ENCODE measurements around the gene TTR. TPM values are rescaled to one million over a fixed set of nuclear protein-coding genes. Genes with fewer than 3 reads are reported as not detected.

Gene TTR
- total RNA-seq, 2 experiments from 2014 or later: not detected

DNA sequence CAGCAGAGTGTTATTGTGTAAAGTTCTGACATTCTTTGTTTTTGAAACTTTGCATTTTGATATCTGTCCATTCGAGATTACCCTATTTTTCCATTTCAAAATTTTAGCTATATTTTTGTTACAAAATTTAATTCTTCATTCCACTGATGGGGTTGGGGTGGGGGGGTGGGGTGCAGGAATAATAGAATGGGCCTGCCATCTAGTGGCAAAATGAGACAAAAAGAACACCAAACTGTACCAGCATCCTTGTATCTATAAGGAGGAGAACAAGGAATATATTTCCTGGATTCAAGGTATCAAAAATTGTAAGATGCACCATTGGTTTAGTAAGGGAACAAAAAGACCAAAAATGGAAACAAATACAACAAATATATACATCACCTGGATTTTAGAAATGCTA is 27.9 kb upstream of the TTR start:
- ATAC-seq: no peak
- CTCF ChIA-PET: interaction anchor here (1.1 to 1.5 kb wide), 4 partner anchors 11 to 159 kb away, joined by 3 to 11 read pairs (median 4); no protein-coding TSS in a partner anchor
- no peaks in the 10 kb centered on the region for H3K36me3 Mint-ChIP-seq (ENCODE audit: low read depth)
- H3K27me3 Mint-ChIP-seq: peaks cover 6% of the 10 kb centered on the region
- H3K9me3 Mint-ChIP-seq (ENCODE audit: low read depth): no peaks in the 10 kb centered on the region
- DNase-seq: no peak
- no peak overlapping the region for H3K27ac Mint-ChIP-seq
- no peak overlapping the region for H3K4me3 Mint-ChIP-seq
- no peaks in the 10 kb centered on the region for H3K4me1 Mint-ChIP-seq
- intact Hi-C loops (cut with DNase I, micrococcal nuclease): no loop called here
- POLR2A ChIA-PET: no interaction called here

DNA sequence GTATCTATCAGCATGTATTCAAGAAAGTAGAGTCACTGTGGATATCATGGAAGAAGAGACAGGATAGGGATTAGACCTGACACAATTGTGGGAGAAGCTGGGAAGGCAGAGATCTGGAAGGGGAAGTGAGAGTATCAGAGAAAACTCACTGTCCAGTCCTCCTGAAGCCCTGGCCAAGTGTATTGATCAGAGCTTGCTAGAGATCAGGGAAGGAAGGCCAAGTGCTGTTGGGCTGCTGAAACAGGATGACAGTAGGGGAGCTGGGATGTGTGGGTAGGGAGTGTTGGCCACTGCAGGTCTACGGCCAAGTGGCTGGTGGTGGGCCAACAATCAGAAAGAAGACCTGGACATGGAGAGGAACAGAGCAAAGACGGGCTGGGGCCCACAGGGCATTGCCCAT is 26.3 kb upstream of the TTR start:
- H3K9me3 Mint-ChIP-seq (ENCODE audit: low read depth): no peaks in the 10 kb centered on the region
- CTCF ChIA-PET: interaction anchor here (0.8 to 1.1 kb wide), 3 partner anchors 9 to 157 kb away, joined by 3 read pairs; no protein-coding TSS in a partner anchor
- DNase-seq: no peak
- no peak overlapping the region for H3K4me3 Mint-ChIP-seq
- intact Hi-C loops (cut with DNase I, micrococcal nuclease): no loop called here
- no peak for ATAC-seq
- H3K4me1 Mint-ChIP-seq: no peaks in the 10 kb centered on the region
- peaks cover 6% of the 10 kb centered on the region for H3K27me3 Mint-ChIP-seq
- no peak overlapping the region for H3K27ac Mint-ChIP-seq
- no peaks in the 10 kb centered on the region for H3K36me3 Mint-ChIP-seq (ENCODE audit: low read depth)
- POLR2A ChIA-PET: no interaction called here

DNA sequence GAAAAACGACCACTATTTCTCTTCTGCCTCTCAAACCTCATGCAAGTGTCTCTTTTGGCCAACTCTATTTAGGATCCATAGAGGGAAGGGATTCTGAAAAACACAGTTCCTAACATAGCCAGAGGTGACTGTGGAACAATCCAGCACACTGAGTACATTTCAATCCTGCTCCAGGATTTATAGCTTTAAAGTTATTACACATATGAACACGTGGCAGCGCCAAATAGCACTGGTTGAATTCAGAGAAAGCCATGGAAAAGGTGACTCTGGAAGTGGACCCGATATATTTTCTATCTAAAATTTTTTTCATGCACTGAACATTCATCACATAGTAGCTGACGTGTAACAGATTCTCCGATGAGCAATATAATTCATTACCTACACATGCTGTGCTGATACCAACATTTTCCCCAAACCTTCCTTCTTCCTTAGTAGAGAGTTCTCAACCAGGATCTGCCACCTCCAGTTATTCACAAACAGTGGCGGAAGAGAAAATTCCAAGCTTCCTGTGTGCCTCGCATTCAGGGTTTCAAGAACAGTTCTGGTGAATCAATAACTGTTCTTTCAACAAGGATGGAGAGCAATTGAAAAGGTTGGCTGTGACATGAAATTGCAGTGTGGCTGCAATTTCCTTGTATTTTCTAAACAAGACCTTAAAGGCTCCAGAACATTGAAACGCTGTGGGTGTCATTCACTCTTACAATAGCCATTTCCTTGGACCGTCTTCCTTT is 25.7 kb upstream of the TTR start:
- DNase-seq (no peak), ATAC-seq (no peak)
- H3K4me3 Mint-ChIP-seq: no peak overlapping the region
- ChIA-PET POLR2A (no interaction called here), CTCF (interaction anchor here (0.8 to 1.1 kb wide), 3 partner anchors 10 to 156 kb away, joined by 3 read pairs; no protein-coding TSS in a partner anchor)
- H3K9me3 Mint-ChIP-seq (ENCODE audit: low read depth): no peaks in the 10 kb centered on the region
- no peaks in the 10 kb centered on the region for H3K4me1 Mint-ChIP-seq
- intact Hi-C loops (cut with DNase I, micrococcal nuclease): no loop called here
- peaks cover 3% of the 10 kb centered on the region for H3K27me3 Mint-ChIP-seq
- H3K27ac Mint-ChIP-seq: no peak overlapping the region
- no peaks in the 10 kb centered on the region for H3K36me3 Mint-ChIP-seq (ENCODE audit: low read depth)

DNA sequence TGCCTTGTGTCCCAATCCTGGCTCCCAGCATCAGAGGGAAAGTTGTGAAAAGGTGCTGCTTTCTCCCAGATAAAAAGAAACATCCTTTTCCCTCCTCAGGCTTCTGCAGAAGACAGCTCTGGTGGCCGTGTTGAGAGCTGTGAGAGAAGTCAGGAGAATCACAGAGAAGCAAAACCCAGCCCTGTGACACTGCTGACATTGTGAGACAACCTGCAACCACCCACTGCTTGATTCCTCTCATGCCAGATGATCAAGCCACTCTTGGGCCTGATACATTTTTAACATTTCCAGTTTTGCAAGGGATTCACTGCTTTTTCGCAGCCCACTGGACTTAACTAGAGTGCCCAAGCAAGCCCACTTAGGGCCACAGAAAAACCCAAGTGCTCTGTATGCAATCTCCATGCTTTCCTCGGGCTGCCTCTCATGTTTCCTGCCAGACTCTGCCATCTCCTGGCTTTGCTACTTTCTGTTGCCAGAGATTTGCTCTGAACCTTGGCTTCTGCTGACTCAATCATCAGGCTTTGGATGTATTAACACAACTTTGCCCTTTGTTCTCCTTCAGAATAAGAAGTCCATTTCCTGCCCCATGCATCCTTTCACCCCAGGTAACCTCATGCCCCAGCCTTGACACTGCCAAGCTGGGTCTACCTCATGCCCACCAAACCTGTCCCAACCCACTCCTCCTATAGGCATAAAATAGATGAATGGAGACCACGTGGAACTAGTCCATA is 24.9 kb upstream of the TTR start:
- H3K4me1 Mint-ChIP-seq: no peaks in the 10 kb centered on the region
- H3K36me3 Mint-ChIP-seq (ENCODE audit: low read depth): no peaks in the 10 kb centered on the region
- no peak overlapping the region for H3K27ac Mint-ChIP-seq
- CTCF ChIA-PET: interaction anchor here (1.1 kb wide), 1 partner anchor 156 kb away, joined by 3 read pairs; no protein-coding TSS in a partner anchor
- DNase-seq: no peak
- POLR2A ChIA-PET: no interaction called here
- H3K27me3 Mint-ChIP-seq: peaks cover 2% of the 10 kb centered on the region
- no peak for ATAC-seq
- no peak overlapping the region for H3K4me3 Mint-ChIP-seq
- no peaks in the 10 kb centered on the region for H3K9me3 Mint-ChIP-seq (ENCODE audit: low read depth)
- intact Hi-C loops (cut with DNase I, micrococcal nuclease): no loop called here

DNA sequence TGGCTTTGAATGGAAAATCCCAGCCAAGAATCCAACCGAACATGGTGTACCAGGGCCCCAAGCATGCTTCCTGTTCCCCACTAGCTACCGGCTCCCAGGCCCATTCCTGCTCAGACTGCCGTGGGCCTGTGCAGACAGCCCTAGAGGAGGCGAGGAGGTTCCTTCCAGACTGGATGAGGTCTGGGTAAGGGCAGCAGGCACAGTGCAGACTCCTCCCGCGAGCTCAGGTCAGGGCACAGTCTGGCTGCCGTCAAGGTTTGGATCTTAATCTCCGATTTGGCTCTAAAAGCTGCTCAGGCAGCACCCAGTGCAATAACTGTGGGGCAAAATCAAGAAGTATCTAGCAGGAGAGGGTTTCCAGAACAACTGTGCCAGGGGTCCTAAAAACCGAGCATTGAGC is 19.3 kb upstream of the TTR start:
- DNase-seq: no peak
- no peak overlapping the region for H3K27ac Mint-ChIP-seq
- ChIA-PET CTCF (interaction anchor here (0.6 to 1.5 kb wide), 2 partner anchors 117 to 150 kb away, joined by 3 to 4 read pairs; no protein-coding TSS in a partner anchor), POLR2A (no interaction called here)
- ATAC-seq: no peak
- H3K9me3 Mint-ChIP-seq (ENCODE audit: low read depth): no peaks in the 10 kb centered on the region
- intact Hi-C loops (cut with DNase I, micrococcal nuclease): no loop called here
- no peaks in the 10 kb centered on the region for H3K4me1 Mint-ChIP-seq
- H3K36me3 Mint-ChIP-seq (ENCODE audit: low read depth): no peaks in the 10 kb centered on the region
- no peak overlapping the region for H3K4me3 Mint-ChIP-seq
- no peaks in the 10 kb centered on the region for H3K27me3 Mint-ChIP-seq

DNA sequence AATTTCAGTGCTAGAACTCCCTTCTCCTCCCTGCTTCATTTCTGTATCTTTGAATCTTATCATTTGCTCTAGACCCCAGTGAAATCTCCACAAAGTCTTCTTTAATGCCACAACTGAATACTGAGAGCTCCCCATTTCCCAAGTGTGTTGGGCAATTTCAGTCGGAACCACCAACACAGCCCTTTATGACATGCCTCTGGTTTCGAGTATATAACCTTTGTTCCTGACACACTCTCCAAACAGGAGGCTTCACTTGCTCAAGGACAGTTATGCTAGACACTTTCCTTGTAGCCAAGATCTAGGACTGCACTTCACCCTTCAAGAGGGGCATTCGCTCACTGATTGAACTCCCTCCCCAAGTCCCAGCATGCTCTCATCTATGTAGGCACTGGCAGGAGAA is 18.6 kb upstream of the TTR start:
- intact Hi-C loops (cut with DNase I, micrococcal nuclease): no loop called here
- H3K4me1 Mint-ChIP-seq: no peaks in the 10 kb centered on the region
- H3K4me3 Mint-ChIP-seq: no peak overlapping the region
- ATAC-seq: no peak
- H3K36me3 Mint-ChIP-seq (ENCODE audit: low read depth): no peaks in the 10 kb centered on the region
- no peak for DNase-seq
- H3K27me3 Mint-ChIP-seq: no peaks in the 10 kb centered on the region
- ChIA-PET POLR2A (no interaction called here), CTCF (interaction anchor here (0.8 to 1.5 kb wide), 2 partner anchors 32 to 150 kb away, joined by 4 read pairs; no protein-coding TSS in a partner anchor)
- no peaks in the 10 kb centered on the region for H3K9me3 Mint-ChIP-seq (ENCODE audit: low read depth)
- no peak overlapping the region for H3K27ac Mint-ChIP-seq

DNA sequence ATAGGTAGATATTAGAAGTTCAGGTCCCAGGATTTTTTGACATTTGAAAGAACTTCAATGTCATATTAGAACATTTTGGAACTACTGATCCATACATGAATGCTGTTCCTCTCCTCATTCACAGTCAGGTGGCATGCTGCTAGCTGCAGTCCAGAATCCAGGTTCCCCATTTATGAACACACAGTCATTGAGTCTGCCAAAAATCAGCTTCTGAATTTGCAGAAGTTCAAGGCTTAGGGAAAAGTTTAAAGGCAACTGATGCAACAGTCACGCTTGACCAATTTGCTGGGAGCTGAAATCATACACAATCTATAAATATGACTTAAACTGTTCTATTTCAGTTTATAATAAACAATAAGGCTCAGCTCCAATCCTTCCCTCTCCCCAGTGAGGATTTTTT is 17.3 kb upstream of the TTR start:
- ChIA-PET CTCF (interaction anchor here (0.6 kb wide), 1 partner anchor 74 kb away, joined by 5 read pairs; no protein-coding TSS in a partner anchor), POLR2A (no interaction called here)
- H3K27me3 Mint-ChIP-seq: no peaks in the 10 kb centered on the region
- H3K4me1 Mint-ChIP-seq: no peaks in the 10 kb centered on the region
- H3K4me3 Mint-ChIP-seq: no peak overlapping the region
- intact Hi-C loops (cut with DNase I, micrococcal nuclease): no loop called here
- no peak for ATAC-seq
- no peak overlapping the region for H3K27ac Mint-ChIP-seq
- H3K9me3 Mint-ChIP-seq (ENCODE audit: low read depth): no peaks in the 10 kb centered on the region
- H3K36me3 Mint-ChIP-seq (ENCODE audit: low read depth): no peaks in the 10 kb centered on the region
- DNase-seq: no peak

DNA sequence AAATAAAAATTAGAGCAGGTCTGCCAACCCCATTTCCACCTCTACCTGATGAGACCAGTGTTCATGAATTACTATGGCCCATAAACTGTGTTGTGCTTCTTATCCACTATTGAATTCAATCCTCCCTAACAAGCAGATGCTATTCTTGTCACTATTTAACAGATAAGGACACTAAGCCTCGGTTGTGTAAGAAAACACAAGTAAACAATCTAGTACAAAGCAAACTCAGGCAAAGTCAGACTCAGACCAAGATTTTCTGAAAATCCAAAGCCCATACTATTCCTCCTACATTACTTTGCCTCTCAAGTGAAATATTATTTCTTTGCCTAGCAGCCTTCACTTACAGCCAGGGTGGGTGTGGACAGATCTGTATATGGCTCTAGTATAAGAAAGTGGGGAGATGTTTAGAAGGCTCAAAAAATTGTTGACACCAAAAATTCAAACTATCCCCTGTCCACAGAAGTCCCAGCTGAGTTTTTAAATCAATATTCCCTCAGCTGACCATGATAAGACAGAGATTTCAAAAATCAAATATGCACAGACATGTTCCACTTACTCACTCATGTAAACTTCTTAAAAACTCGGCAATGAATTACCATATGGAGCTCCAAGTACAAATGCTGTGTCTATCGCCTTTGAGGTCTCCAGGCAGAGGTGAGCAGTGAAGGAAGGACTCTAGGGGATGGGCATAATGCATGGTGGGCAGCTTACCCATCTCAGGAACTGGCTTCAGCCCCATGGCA is 16.0 kb upstream of the TTR start:
- Mint-ChIP-seq H3K27me3 (no peaks in the 10 kb centered on the region), H3K9me3 (ENCODE audit: low read depth) (no peaks in the 10 kb centered on the region), H3K27ac (no peak overlapping the region), H3K4me3 (no peak overlapping the region), H3K4me1 (no peaks in the 10 kb centered on the region), H3K36me3 (ENCODE audit: low read depth) (no peaks in the 10 kb centered on the region)
- DNase-seq (no peak), ATAC-seq (no peak)
- intact Hi-C loops (cut with DNase I, micrococcal nuclease): no loop called here
- ChIA-PET CTCF (interaction anchor here (1.1 kb wide), 1 partner anchor 19 kb away, joined by 3 read pairs; no protein-coding TSS in a partner anchor), POLR2A (no interaction called here)

DNA sequence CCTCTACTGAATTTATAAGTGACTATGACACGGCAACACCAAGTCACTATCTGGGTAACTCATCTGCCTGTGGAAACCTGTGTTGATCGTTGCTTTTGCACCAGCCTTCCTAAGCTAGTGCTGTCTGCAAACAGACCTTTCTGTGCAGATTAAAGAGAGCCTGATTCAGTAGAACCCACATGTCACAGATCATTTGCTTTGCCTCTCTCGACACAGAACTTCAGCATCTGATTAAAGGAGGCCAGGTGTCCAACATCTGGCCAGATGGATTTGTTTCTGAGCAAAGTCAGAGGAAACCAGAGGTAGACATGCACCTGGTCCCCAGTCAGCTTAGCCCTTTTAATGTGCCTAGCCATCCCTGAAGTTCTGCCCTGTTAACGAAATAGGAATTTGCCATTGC is 15.0 kb upstream of the TTR start:
- no peaks in the 10 kb centered on the region for H3K27me3 Mint-ChIP-seq

DNA sequence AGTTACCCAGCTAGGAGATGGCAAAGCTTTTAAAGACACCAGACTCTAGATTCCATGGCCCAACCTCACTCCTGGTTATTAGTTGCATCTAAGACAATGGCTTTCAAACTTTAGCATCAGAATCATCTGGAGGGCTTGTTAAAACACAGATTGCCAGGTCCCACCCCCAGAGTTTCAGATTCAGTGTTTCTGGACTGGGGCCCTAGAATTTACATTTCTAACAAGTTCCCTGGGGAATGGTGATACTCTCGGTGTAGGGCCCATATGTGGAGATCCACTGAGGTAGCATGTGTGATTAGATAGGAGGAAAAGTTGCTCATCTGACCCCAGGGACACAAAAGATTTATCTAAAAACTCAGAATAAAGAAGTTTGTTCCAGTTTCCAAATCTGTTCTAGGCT is 14.5 kb upstream of the TTR start:
- ATAC-seq (no peak), DNase-seq (no peak)
- intact Hi-C loops (cut with DNase I, micrococcal nuclease): no loop called here
- H3K27ac Mint-ChIP-seq: no peak overlapping the region
- no peaks in the 10 kb centered on the region for H3K9me3 Mint-ChIP-seq (ENCODE audit: low read depth)
- no peak overlapping the region for H3K4me3 Mint-ChIP-seq
- POLR2A ChIA-PET: no interaction called here
- H3K36me3 Mint-ChIP-seq (ENCODE audit: low read depth): no peaks in the 10 kb centered on the region
- no peaks in the 10 kb centered on the region for H3K4me1 Mint-ChIP-seq
- CTCF ChIA-PET: no interaction called here
- no peaks in the 10 kb centered on the region for H3K27me3 Mint-ChIP-seq

More for the DNA sequence above, 15.0 kb upstream of the TTR start:
- DNase-seq (no peak), ATAC-seq (no peak)
- CTCF ChIA-PET: interaction anchor here (1.1 kb wide), 1 partner anchor 20 kb away, joined by 3 read pairs; no protein-coding TSS in a partner anchor
- Mint-ChIP-seq H3K27ac (no peak overlapping the region), H3K36me3 (ENCODE audit: low read depth) (no peaks in the 10 kb centered on the region), H3K4me1 (no peaks in the 10 kb centered on the region), H3K9me3 (ENCODE audit: low read depth) (no peaks in the 10 kb centered on the region), H3K4me3 (no peak overlapping the region)
- intact Hi-C loops (cut with DNase I, micrococcal nuclease): no loop called here
- POLR2A ChIA-PET: no interaction called here

DNA sequence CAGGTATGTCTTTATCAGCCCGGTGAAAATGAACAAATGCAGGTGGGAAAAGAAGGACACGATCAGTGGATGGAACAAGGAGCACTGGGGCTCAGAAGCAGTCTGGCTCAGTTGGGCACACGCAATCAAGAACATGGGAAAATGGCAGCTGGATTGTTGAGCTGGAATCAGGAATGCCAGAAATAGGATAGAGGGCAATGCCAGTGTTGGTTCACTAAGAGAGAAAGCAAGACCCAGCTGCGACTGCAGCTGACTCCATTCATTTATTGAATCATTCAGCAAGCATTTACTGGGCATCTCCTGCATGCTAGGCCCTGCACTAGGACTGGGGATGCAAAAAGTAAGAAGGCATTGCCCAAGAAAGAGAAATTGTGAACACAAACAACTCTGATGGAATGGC is 13.6 kb upstream of the TTR start:
- no peaks in the 10 kb centered on the region for H3K4me1 Mint-ChIP-seq
- DNase-seq: no peak
- H3K27ac Mint-ChIP-seq: no peak overlapping the region
- ChIA-PET POLR2A (no interaction called here), CTCF (interaction anchor here (1.2 to 1.3 kb wide), 2 partner anchors 22 to 145 kb away, joined by 3 to 4 read pairs; no protein-coding TSS in a partner anchor)
- H3K27me3 Mint-ChIP-seq: no peaks in the 10 kb centered on the region
- intact Hi-C loops (cut with DNase I, micrococcal nuclease): no loop called here
- no peaks in the 10 kb centered on the region for H3K9me3 Mint-ChIP-seq (ENCODE audit: low read depth)
- no peak for ATAC-seq
- H3K36me3 Mint-ChIP-seq (ENCODE audit: low read depth): no peaks in the 10 kb centered on the region
- H3K4me3 Mint-ChIP-seq: no peak overlapping the region

Measured in activated CD4-positive, alpha-beta T cell treated with anti-CD3 and anti-CD28 coated beads for 36 hours (primary cell).